ENCODE data around the gene NPC2.

NPC2 gene

GRCh38 chr14:74501691-74502090, 8.6 kb upstream of the NPC2 start:
- no peak for DNase-seq

- peak; percentile 63 for DNase-seq
Measured at GRCh38 chr14:74501135-74501614, 8.1 kb upstream of the NPC2 start.

- no peak for DNase-seq
Measured at GRCh38 chr14:74500417-74501134, 7.5 kb upstream of the NPC2 start.

GRCh38 chr14:74495356-74495755, 2.3 kb upstream of the NPC2 start:
- peak; percentile 88 for DNase-seq

- peak; percentile 99 for DNase-seq
Measured at GRCh38 chr14:74493343-74494261, 497 bp upstream of the NPC2 start, which contains the start of gene ISCA2. Gene ISCA2 (plus strand): TSS chr14:74493765. CDS start chr14:74493775, 10 bp downstream.

- peak; percentile 76 for DNase-seq
Measured at GRCh38 chr14:74491956-74492775, 939 bp downstream of the NPC2 start.

- no peak for DNase-seq
Measured at GRCh38 chr14:74490486-74490885, 2.6 kb downstream of the NPC2 start.

GRCh38 chr14:74488786-74489397, 4.2 kb downstream of the NPC2 start:
- no peak for DNase-seq

- no peak for DNase-seq
Measured at GRCh38 chr14:74486164-74486563, 6.9 kb downstream of the NPC2 start.

GRCh38 chr14:74483321-74483720, 9.8 kb downstream of the NPC2 start:
- DNase-seq = no peak

GRCh38 chr14:74482571-74482970, 10.5 kb downstream of the NPC2 start:
- DNase-seq = no peak

- DNase-seq = no peak
Measured at GRCh38 chr14:74480046-74480445, 13.1 kb downstream of the NPC2 start.

GRCh38 chr14:74478996-74479635, 14.0 kb downstream of the NPC2 start:
- DNase-seq = no peak

GRCh38 chr14:74476607-74477006, 16.5 kb downstream of the NPC2 start:
- DNase-seq = no peak

- DNase-seq = no peak
Measured at GRCh38 chr14:74476107-74476506, 17.0 kb downstream of the NPC2 start.

- no peak for DNase-seq
Measured at GRCh38 chr14:74475678-74476077, 17.4 kb downstream of the NPC2 start.

GRCh38 chr14:74474376-74474775, 18.7 kb downstream of the NPC2 start:
- DNase-seq = no peak

- no peak for DNase-seq
Measured at GRCh38 chr14:74472601-74473000, 20.5 kb downstream of the NPC2 start.

GRCh38 chr14:74469548-74470518, 23.3 kb downstream of the NPC2 start:
- DNase-seq = no peak

GRCh38 chr14:74468513-74468912, 24.6 kb downstream of the NPC2 start:
- DNase-seq = no peak

GRCh38 chr14:74465335-74465734, 27.8 kb downstream of the NPC2 start:
- DNase-seq = no peak
